DOHH2 (cell line): ENCODE data around the gene CFAP100.

Experiments used
- EZH2phosphoT487 ChIP-seq: fragments of 200-600 bp; sonication (generic); IDR thresholded peaks from 2 replicates; pipeline ENCODE4 v1.6.1; 2017; ENCODE audit warnings: borderline replicate concordance, mild to moderate bottlenecking, antibody characterized with exemption, low read length, moderate library complexity, mixed read lengths
- TF ChIP-seq, protein P1 (sequence below): fragments of 200-600 bp; sonication (generic); IDR thresholded peaks from one replicate; pipeline ENCODE4 v1.5.1; 2014; ENCODE audit warnings: antibody characterized with exemption, mild to moderate bottlenecking, low read depth, low read length; ENCODE audit not compliant: poor library complexity, severe bottlenecking

DNA sequence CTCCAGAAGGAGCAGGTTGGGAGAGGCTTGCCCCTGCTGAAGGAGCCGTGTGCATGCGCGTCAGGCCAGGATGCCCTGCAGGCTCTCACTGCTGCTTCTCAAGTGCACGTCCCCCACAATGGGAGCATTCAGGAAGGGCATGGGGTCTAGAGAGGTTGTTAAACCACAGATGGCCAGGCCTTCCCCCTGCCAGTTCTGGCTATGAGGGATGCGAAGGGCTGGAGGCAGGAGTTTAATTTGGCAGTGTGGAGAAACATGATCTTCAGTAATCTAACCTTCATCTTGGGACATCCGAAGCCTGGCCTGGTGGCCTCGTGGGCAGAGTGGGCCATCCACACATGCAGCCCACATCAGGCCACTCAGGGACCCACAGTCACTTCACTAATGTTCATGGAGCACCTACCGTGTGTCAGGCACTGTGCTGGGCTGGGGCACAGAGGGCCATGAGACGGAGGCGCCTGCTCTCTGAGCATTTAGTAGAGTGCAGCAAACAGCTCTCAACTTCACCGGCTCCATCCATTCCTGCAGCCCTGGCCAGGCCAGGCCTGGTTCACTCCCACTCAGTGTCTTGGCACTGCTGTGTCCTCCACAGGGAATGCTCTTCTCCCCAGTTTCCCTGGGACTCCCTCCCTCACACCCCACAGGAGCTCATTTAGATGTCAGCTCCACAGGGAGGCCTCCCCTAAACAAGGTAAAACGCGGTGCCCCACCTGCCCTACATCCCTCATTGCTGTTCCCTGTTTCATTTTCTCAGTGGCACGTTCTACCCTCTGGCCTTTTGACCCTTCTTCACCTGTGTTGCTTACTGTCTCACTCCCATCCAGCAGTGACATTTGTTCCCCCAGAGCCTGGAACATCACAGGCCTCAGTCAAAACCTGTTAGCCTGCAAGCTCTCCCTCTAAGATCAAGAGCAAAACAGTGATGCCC, 4.0 kb downstream of the CFAP100 start:
- no peak for TF ChIP-seq EZH2phosphoT487
- TF ChIP-seq, protein P1, sequence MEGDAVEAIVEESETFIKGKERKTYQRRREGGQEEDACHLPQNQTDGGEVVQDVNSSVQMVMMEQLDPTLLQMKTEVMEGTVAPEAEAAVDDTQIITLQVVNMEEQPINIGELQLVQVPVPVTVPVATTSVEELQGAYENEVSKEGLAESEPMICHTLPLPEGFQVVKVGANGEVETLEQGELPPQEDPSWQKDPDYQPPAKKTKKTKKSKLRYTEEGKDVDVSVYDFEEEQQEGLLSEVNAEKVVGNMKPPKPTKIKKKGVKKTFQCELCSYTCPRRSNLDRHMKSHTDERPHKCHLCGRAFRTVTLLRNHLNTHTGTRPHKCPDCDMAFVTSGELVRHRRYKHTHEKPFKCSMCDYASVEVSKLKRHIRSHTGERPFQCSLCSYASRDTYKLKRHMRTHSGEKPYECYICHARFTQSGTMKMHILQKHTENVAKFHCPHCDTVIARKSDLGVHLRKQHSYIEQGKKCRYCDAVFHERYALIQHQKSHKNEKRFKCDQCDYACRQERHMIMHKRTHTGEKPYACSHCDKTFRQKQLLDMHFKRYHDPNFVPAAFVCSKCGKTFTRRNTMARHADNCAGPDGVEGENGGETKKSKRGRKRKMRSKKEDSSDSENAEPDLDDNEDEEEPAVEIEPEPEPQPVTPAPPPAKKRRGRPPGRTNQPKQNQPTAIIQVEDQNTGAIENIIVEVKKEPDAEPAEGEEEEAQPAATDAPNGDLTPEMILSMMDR = no peak
